NCI-H1092 (cell line): ENCODE measurements around the gene CHN2.

Experiments used
- DNase-seq: peaks from one replicate; lab custom pipeline; 2025; lab: John Stamatoyannopoulos, UW

The CHN2 gene

GRCh38 chr7:29364661-29365060, 170.1 kb downstream of the CHN2 start:
- DNase-seq, result no peak

- DNase-seq, result no peak
Observed at GRCh38 chr7:29365423-29365822, 170.8 kb downstream of the CHN2 start.

- DNase-seq, result no peak
Observed at GRCh38 chr7:29367784-29368183, 173.2 kb downstream of the CHN2 start.

- DNase-seq, result no peak
Observed at GRCh38 chr7:29369909-29370488, 175.4 kb downstream of the CHN2 start.

GRCh38 chr7:29370531-29371314, 176.1 kb downstream of the CHN2 start:
- no peak for DNase-seq

- no peak for DNase-seq
Observed at GRCh38 chr7:29371472-29371871, 176.9 kb downstream of the CHN2 start.

- DNase-seq, result no peak
Observed at GRCh38 chr7:29372351-29373090, 177.9 kb downstream of the CHN2 start.

- no peak for DNase-seq
Observed at GRCh38 chr7:29375641-29376562, 181.3 kb downstream of the CHN2 start.

- DNase-seq, result no peak
Observed at GRCh38 chr7:29377718-29378117, 183.1 kb downstream of the CHN2 start.

GRCh38 chr7:29379551-29379950, 185.0 kb downstream of the CHN2 start:
- no peak for DNase-seq

GRCh38 chr7:29381206-29382094, 186.9 kb downstream of the CHN2 start:
- no peak for DNase-seq

GRCh38 chr7:29384277-29384676, 189.7 kb downstream of the CHN2 start:
- DNase-seq, result no peak

GRCh38 chr7:29385214-29385814, 190.7 kb downstream of the CHN2 start:
- no peak for DNase-seq

- no peak for DNase-seq
Observed at GRCh38 chr7:29386196-29386765, 191.7 kb downstream of the CHN2 start.

GRCh38 chr7:29391262-29391661, 196.7 kb downstream of the CHN2 start:
- no peak for DNase-seq

- DNase-seq, result no peak
Observed at GRCh38 chr7:29394321-29394720, 199.7 kb downstream of the CHN2 start.

- DNase-seq, result no peak
Observed at GRCh38 chr7:29396563-29396962, 202.0 kb downstream of the CHN2 start.

- no peak for DNase-seq
Observed at GRCh38 chr7:29397398-29397797, 202.8 kb downstream of the CHN2 start.

- no peak for DNase-seq
Observed at GRCh38 chr7:29398011-29398410, 203.4 kb downstream of the CHN2 start.

- no peak for DNase-seq
Observed at GRCh38 chr7:29400437-29400836, 205.9 kb downstream of the CHN2 start.
